HL-60 (cell line): ENCODE results near the gene GSTT2B.
A peak's percentile ranks its signal among the peaks of the same experiment; 100 is the strongest.

Source experiments
- POLR2AphosphoS5 ChIP-seq: IDR thresholded peaks from 2 replicates; pipeline ENCODE4 v1.6.1; 2012; ENCODE audit warnings: low read depth
- TF ChIP-seq, protein P1 (sequence below): IDR thresholded peaks from one replicate; pipeline ENCODE4 v1.5.1; 2011; ENCODE audit warnings: low read length, control low read depth, inconsistent platforms; ENCODE audit not compliant: insufficient read depth
- TF ChIP-seq, protein P2 (sequence below): IDR thresholded peaks from 2 replicates; pipeline ENCODE4 v1.6.1; 2012; ENCODE audit warnings: low read depth; ENCODE audit not compliant: insufficient replicate concordance

DNA sequence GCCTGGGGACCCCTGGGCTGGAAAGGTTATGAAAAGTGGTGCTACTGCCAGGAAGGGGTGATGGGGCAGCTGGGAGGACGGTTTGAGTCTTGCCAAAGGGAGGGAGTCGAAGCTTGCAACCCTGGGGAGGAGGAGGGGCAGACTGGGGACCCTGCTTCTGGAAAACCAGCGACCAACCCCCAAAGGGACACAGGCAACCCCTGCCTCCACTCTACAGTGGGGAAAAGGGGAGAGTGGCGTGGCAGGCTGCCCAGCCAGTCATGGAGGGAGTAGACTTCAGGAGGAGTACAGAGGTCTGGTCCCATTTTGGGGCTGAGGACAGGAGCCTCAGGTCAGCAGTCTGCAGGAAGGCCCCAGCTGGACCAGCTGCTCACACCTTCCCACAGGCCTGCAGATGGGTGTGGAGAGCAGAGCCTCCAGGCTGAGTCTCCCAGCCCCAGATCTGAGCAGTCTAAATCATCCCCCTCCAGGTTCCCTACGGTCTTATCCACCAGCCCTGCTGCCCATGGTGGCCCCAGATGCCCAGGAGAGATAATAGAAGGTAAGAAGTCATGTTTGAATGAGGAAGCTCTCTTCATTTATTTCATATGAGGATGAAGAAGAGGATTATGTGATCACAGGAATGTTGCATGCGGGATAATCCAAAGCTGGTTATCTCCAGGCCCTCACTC lies 10.0 kb upstream of the GSTT2B start:
- peak; percentile 56 for TF ChIP-seq POLR2AphosphoS5
- TF ChIP-seq, protein P1, sequence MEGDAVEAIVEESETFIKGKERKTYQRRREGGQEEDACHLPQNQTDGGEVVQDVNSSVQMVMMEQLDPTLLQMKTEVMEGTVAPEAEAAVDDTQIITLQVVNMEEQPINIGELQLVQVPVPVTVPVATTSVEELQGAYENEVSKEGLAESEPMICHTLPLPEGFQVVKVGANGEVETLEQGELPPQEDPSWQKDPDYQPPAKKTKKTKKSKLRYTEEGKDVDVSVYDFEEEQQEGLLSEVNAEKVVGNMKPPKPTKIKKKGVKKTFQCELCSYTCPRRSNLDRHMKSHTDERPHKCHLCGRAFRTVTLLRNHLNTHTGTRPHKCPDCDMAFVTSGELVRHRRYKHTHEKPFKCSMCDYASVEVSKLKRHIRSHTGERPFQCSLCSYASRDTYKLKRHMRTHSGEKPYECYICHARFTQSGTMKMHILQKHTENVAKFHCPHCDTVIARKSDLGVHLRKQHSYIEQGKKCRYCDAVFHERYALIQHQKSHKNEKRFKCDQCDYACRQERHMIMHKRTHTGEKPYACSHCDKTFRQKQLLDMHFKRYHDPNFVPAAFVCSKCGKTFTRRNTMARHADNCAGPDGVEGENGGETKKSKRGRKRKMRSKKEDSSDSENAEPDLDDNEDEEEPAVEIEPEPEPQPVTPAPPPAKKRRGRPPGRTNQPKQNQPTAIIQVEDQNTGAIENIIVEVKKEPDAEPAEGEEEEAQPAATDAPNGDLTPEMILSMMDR, result no peak
- TF ChIP-seq, protein P2, sequence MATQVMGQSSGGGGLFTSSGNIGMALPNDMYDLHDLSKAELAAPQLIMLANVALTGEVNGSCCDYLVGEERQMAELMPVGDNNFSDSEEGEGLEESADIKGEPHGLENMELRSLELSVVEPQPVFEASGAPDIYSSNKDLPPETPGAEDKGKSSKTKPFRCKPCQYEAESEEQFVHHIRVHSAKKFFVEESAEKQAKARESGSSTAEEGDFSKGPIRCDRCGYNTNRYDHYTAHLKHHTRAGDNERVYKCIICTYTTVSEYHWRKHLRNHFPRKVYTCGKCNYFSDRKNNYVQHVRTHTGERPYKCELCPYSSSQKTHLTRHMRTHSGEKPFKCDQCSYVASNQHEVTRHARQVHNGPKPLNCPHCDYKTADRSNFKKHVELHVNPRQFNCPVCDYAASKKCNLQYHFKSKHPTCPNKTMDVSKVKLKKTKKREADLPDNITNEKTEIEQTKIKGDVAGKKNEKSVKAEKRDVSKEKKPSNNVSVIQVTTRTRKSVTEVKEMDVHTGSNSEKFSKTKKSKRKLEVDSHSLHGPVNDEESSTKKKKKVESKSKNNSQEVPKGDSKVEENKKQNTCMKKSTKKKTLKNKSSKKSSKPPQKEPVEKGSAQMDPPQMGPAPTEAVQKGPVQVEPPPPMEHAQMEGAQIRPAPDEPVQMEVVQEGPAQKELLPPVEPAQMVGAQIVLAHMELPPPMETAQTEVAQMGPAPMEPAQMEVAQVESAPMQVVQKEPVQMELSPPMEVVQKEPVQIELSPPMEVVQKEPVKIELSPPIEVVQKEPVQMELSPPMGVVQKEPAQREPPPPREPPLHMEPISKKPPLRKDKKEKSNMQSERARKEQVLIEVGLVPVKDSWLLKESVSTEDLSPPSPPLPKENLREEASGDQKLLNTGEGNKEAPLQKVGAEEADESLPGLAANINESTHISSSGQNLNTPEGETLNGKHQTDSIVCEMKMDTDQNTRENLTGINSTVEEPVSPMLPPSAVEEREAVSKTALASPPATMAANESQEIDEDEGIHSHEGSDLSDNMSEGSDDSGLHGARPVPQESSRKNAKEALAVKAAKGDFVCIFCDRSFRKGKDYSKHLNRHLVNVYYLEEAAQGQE, result no peak
